BE2C (cell line): ENCODE data around the gene DPH6.

Source experiments
- DNase-seq: peaks from one replicate; pipeline ENCODE4 v3.0.0-alpha.2; 2020
- H3K27me3 ChIP-seq: fragments of 250-450 bp; sonication (Bioruptor Pico); 2 replicates; pipeline ENCODE4 v1.5.1; 2020; ENCODE audit warnings: mild to moderate bottlenecking
- H3K36me3 ChIP-seq: fragments of 250-450 bp; sonication (Bioruptor Pico); 2 replicates; pipeline ENCODE4 v1.5.1; 2020; ENCODE audit warnings: mild to moderate bottlenecking
- H3K4me1 ChIP-seq: fragments of 250-450 bp; sonication (Bioruptor Pico); 2 replicates; pipeline ENCODE4 v1.5.1; 2020
- H3K4me3 ChIP-seq: 2 replicates; pipeline ENCODE4 v1.5.1; 2011; ENCODE audit warnings: low read depth, low read length
- H3K9me3 ChIP-seq: fragments of 250-450 bp; sonication (Bioruptor Pico); 2 replicates; pipeline ENCODE4 v1.5.1; 2020
- TF ChIP-seq, protein P1 (sequence below): IDR thresholded peaks from 2 replicates; pipeline ENCODE4 v1.5.1; 2012; ENCODE audit warnings: mild to moderate bottlenecking, low read depth, low read length

Gene DPH6

DNA sequence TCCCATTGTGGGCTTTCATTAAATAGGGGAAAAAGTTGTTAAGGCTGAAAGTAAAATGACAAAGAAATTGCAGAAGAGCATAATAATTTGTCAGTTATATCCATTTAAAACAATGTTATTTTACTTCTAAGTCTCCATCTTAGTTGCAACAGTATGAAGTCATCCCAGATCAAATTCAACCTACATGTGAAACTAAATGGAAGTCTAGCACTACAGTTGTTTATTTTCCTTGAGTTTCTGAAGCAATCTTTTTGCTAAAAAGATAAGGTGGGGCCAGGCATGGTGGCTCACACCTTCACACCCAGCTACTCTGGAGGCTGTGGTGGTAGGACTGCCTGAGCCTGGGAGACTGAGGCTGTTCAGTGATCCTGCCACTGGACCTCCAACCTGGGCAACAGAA lies 80.2 kb downstream of the DPH6 start:
- H3K4me1 ChIP-seq = no peaks in the 10 kb centered on the region; the same call in 1 of the 2 replicates
- H3K4me3 ChIP-seq = no peak overlapping the region
- no peak for DNase-seq
- no peaks in the 10 kb centered on the region for H3K9me3 ChIP-seq
- TF ChIP-seq, protein P1, sequence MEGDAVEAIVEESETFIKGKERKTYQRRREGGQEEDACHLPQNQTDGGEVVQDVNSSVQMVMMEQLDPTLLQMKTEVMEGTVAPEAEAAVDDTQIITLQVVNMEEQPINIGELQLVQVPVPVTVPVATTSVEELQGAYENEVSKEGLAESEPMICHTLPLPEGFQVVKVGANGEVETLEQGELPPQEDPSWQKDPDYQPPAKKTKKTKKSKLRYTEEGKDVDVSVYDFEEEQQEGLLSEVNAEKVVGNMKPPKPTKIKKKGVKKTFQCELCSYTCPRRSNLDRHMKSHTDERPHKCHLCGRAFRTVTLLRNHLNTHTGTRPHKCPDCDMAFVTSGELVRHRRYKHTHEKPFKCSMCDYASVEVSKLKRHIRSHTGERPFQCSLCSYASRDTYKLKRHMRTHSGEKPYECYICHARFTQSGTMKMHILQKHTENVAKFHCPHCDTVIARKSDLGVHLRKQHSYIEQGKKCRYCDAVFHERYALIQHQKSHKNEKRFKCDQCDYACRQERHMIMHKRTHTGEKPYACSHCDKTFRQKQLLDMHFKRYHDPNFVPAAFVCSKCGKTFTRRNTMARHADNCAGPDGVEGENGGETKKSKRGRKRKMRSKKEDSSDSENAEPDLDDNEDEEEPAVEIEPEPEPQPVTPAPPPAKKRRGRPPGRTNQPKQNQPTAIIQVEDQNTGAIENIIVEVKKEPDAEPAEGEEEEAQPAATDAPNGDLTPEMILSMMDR = no peak
- no peaks in the 10 kb centered on the region for H3K27me3 ChIP-seq
- no peaks in the 10 kb centered on the region for H3K36me3 ChIP-seq

DNA sequence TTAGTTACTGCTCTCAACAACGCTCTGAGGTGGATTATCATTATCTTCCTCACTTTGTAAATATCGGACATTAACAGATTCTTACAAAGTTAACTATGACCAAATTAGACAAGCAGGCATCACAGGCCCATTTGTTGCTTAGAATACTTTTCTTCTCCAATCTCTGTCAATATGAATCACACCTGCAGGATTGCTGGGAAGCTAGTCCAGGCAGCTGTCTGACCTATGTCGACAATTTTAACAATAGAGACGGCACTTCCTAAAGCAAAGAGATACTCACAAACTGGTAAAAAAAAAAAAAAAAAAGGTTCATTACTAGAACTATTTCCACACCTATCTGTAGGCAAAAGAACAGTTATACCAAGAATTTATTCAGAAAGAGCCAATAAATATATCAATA lies 85.3 kb downstream of the DPH6 start:
- DNase-seq = no peak
- TF ChIP-seq, protein P1 = no peak
- Histone ChIP-seq H3K36me3 (no peaks in the 10 kb centered on the region), H3K4me3 (no peak overlapping the region), H3K27me3 (no peaks in the 10 kb centered on the region), H3K4me1 (no peaks in the 10 kb centered on the region), H3K9me3 (no peaks in the 10 kb centered on the region)

DNA sequence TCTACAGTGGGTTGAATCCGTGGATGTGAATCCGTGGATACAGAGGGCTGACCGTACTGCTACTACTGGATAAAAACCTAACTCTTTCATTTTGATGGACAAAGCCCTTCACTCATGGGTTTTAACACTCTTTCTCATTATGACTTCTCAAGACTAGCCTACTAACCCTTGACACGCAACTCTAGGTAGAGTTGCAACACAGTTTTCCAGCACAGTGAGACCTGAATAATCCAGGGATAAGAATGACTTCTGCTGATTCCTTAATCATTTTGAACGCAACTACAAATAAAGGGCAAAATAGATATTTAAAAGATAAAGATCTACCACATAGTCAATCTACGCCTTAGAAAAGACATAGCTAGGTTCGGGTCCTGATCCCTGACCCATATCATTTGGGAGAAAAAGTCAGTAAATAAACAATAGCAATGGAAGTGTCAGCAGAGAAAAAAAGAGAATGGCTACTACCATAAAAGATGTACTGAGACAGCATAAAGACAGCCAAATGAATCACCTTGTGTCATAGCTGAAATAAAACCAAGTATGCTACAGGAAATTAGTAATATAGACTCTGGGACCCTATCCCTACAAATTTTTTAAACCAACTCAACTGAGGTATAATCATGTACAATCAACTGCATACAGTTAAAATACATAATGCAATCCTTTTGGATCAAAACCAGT lies 87.6 kb downstream of the DPH6 start:
- H3K27me3 ChIP-seq = no peaks in the 10 kb centered on the region
- no peaks in the 10 kb centered on the region for H3K9me3 ChIP-seq
- DNase-seq = no peak
- TF ChIP-seq, protein P1 = no peak
- H3K4me3 ChIP-seq = no peak overlapping the region
- no peaks in the 10 kb centered on the region; the same call in 1 of the 2 replicates for H3K4me1 ChIP-seq
- no peaks in the 10 kb centered on the region for H3K36me3 ChIP-seq

DNA sequence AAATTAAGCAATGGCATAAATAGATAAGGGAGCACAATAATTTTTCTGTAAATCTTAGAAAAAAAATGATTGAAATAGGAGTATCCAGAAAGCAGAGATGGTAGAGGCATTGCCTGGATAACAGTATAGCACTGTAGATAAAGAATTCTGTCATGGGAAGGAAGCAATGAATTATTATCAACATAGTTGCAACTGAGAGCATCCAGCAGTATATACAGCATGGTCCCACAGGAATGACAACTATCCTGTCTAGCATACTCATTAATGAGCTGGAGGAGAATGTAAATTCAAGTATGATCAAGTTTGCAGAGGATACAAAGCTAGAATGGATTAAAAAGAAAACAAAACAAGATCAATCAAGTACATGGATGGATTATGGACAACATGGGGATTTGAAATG lies 90.8 kb downstream of the DPH6 start:
- no peak for DNase-seq
- Histone ChIP-seq H3K27me3 (no peaks in the 10 kb centered on the region), H3K36me3 (no peaks in the 10 kb centered on the region), H3K4me1 (no peaks in the 10 kb centered on the region; the same call in 1 of the 2 replicates), H3K9me3 (no peaks in the 10 kb centered on the region), H3K4me3 (no peak overlapping the region)
- TF ChIP-seq, protein P1 = no peak

DNA sequence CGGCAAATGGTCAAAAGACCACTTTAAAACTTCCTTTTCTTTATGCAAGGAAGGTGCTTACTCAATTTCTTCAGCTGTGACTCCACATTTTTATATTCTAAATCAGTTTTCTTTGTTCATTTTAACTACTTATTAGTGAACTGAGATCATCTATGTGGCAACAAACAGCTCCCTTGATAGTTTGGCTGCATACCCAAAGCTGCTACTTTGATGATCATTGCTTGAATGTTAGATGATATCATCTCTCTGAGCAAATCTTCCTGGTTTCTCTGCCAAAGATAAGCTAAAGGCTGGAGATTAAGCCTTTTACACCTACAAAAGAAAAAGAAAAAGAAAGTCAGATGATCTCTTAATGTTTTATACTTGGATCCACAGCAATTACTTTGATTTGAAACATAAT lies 95.5 kb downstream of the DPH6 start:
- TF ChIP-seq, protein P1 = no peak
- no peaks in the 10 kb centered on the region for H3K36me3 ChIP-seq
- no peak for DNase-seq
- no peaks in the 10 kb centered on the region for H3K9me3 ChIP-seq
- no peaks in the 10 kb centered on the region for H3K27me3 ChIP-seq
- H3K4me1 ChIP-seq = peaks cover 2% of the 10 kb centered on the region; the same call in 1 of the 2 replicates
- H3K4me3 ChIP-seq = no peak overlapping the region

DNA sequence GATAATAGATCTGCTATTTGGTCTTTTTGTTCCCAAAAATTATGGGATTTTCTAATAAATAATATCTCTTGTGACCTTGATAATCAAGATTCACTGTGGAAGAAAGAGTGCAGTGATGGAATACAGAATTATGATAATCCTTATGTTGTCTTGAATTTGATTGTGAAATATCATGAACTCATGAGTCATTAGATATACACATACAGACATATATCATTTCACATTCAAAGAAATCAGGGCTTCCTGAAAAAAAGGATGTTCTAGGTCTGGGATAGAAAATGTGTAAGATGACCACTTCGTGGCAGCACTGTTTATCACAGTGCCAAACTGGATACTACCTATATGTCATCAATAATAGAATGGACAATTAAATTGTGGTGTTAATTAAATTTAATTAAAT lies 97.7 kb downstream of the DPH6 start:
- Histone ChIP-seq H3K4me1 (peaks cover 17% of the 10 kb centered on the region), H3K9me3 (no peaks in the 10 kb centered on the region), H3K27me3 (no peaks in the 10 kb centered on the region), H3K36me3 (no peaks in the 10 kb centered on the region), H3K4me3 (no peak overlapping the region)
- TF ChIP-seq, protein P1 = no peak
- no peak for DNase-seq
